Tibial nerve (tissue), 3 donors: ENCODE data around the gene ARAP1.
A peak's percentile ranks its signal among the peaks of the same experiment; 100 is the strongest.

Source experiments
- POLR2A ChIP-seq, 2 donors: fragments of 450-650 bp; IDR thresholded peaks; one replicate each; pipeline ENCODE4 v1.6.1; 2017; ENCODE audit warnings: antibody characterized with exemption in 2 of 2, mild to moderate bottlenecking in 2 of 2, moderate library complexity in 2 of 2
- TF ChIP-seq, protein P1 (sequence below), 5 experiments: fragments of 200-600 bp in 3 of 5; fragments of 450-650 bp in 2 of 5; sonication (generic) in 3 of 5; IDR thresholded peaks; one replicate each; pipeline ENCODE4 v1.5.1; 2016 to 2019; ENCODE audit warnings: antibody characterized with exemption in 5 of 5, mild to moderate bottlenecking in 3 of 5, moderate library complexity in 2 of 5

- TF ChIP-seq, protein P1, sequence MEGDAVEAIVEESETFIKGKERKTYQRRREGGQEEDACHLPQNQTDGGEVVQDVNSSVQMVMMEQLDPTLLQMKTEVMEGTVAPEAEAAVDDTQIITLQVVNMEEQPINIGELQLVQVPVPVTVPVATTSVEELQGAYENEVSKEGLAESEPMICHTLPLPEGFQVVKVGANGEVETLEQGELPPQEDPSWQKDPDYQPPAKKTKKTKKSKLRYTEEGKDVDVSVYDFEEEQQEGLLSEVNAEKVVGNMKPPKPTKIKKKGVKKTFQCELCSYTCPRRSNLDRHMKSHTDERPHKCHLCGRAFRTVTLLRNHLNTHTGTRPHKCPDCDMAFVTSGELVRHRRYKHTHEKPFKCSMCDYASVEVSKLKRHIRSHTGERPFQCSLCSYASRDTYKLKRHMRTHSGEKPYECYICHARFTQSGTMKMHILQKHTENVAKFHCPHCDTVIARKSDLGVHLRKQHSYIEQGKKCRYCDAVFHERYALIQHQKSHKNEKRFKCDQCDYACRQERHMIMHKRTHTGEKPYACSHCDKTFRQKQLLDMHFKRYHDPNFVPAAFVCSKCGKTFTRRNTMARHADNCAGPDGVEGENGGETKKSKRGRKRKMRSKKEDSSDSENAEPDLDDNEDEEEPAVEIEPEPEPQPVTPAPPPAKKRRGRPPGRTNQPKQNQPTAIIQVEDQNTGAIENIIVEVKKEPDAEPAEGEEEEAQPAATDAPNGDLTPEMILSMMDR (IDR thresholded peaks at IDR 0.05): peak in 2 of 5 experiments; percentile 16 to 19
- peak in 1 of 2 donors; percentile 51 for TF ChIP-seq POLR2A (IDR thresholded peaks at IDR 0.05)
These were observed 30.0 kb downstream of the ARAP1 start for GRCh38 chr11:72722050-72722748.
